BLaER1 (cell line): ENCODE measurements around the gene CHST15.

ENCODE experiments used
- H3K27ac ChIP-seq: shearing (Covaris generic); formaldehyde crosslinking; 2 replicates; pipeline ENCODE4 v1.8.1; 2022
- H3K27me3 ChIP-seq: shearing (Covaris generic); formaldehyde crosslinking; 2 replicates; pipeline ENCODE4 v1.8.1; 2022
- H3K36me3 ChIP-seq: shearing (Covaris generic); formaldehyde crosslinking; 2 replicates; pipeline ENCODE4 v1.8.1; 2022
- H3K4me1 ChIP-seq: shearing (Covaris generic); formaldehyde crosslinking; 2 replicates; pipeline ENCODE4 v1.8.1; 2022
- H3K4me2 ChIP-seq: shearing (Covaris generic); formaldehyde crosslinking; 2 replicates; pipeline ENCODE4 v1.8.1; 2022
- H3K4me3 ChIP-seq: shearing (Covaris generic); formaldehyde crosslinking; 2 replicates; pipeline ENCODE4 v1.8.1; 2022
- H3K9ac ChIP-seq: shearing (Covaris generic); formaldehyde crosslinking; 2 replicates; pipeline ENCODE4 v1.8.1; 2022
- H3K9me3 ChIP-seq: shearing (Covaris generic); formaldehyde crosslinking; 2 replicates; pipeline ENCODE4 v1.8.1; 2022
- H4K20me1 ChIP-seq: shearing (Covaris generic); formaldehyde crosslinking; 2 replicates; pipeline ENCODE4 v1.8.1; 2022
- Cebpa-rat ChIP-seq: shearing (Covaris generic); IDR thresholded peaks from 2 replicates; pipeline ENCODE4 v1.8.1; 2022

The CHST15 gene

GRCh38 chr10:124067825-124068400 lies 25.5 kb downstream of the CHST15 start:
- H3K4me1 ChIP-seq = peaks cover 99% of the 10 kb centered on the region
- H3K27me3 ChIP-seq = no peaks in the 10 kb centered on the region
- no peaks in the 10 kb centered on the region for H3K9me3 ChIP-seq
- H3K4me3 ChIP-seq = no peak overlapping the region
- H3K9ac ChIP-seq = no peak overlapping the region
- peak overlapping the region; percentile 99 for H3K4me2 ChIP-seq
- H4K20me1 ChIP-seq = peaks cover 89% of the 10 kb centered on the region
- peaks cover 37% of the 10 kb centered on the region for H3K36me3 ChIP-seq
- 0 out of 2 replicates have a peak overlapping the region, but pooled peaks have one; percentile 42 for H3K27ac ChIP-seq
- TF ChIP-seq Cebpa-rat = no peak

DNA sequence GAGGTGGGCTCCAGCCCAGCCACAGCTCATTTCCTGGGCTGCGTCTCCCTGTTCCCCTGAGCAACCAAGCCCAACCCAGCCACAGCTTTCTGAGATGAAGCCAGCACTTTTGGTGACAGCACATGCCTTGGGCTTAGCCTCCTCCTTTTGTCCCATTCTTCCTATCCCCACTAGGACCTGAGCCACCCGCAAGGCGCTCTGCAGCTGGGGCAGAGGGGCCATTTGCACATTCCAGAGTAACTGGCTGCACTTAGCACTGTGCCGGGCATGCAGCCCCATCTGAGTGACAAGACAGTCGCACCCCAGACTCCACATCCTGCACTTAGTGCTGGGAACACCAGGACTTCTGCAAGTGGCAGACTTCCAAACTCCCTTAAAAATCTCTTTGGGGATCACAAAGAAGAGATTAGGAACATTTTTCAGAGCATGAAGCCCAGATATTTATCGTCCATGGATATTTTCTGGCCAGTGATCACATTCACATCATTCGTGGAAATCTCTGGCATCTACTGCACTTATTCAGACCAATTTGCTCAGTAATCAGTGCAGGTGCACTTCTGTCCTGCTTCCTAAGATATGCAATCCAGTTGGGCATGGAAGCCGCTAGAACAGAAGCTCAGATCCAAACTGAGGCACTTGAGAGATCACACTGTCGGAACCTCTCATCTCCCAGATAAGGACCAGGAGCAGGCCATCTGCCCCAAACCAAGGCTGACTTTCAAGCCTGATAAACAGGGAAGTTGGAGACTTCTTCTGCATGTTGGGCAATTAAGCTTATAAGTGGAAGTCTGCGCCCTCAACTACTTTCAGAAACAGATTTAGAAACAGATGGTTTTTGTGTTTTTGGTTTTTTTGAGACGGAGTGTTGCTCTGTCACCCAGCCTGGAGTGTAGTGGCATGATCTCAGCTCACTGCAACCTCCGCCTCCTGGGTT lies 26.4 kb downstream of the CHST15 start:
- Histone ChIP-seq H3K4me3 (no peak overlapping the region), H3K9ac (peak overlapping the region; percentile 45; the same call in 1 of the 2 replicates), H3K4me2 (peak overlapping the region; percentile 99), H4K20me1 (peaks cover 90% of the 10 kb centered on the region), H3K4me1 (peaks cover 99% of the 10 kb centered on the region), H3K27me3 (no peaks in the 10 kb centered on the region), H3K9me3 (no peaks in the 10 kb centered on the region), H3K36me3 (peaks cover 45% of the 10 kb centered on the region), H3K27ac (peak overlapping the region; percentile 42; the same call in 1 of the 2 replicates)
- no peak for TF ChIP-seq Cebpa-rat

- H3K27me3 ChIP-seq = no peaks in the 10 kb centered on the region
- peaks cover 93% of the 10 kb centered on the region for H4K20me1 ChIP-seq
Observed at GRCh38 chr10:124066126-124066700, 27.2 kb downstream of the CHST15 start.

GRCh38 chr10:124065382-124066125 lies 27.8 kb downstream of the CHST15 start:
- H3K36me3 ChIP-seq = peaks cover 60% of the 10 kb centered on the region
- peak overlapping the region; percentile 69 for H3K27ac ChIP-seq
- H3K4me1 ChIP-seq = peaks cover 88% of the 10 kb centered on the region
- no peak for TF ChIP-seq Cebpa-rat
- peaks cover 93% of the 10 kb centered on the region for H4K20me1 ChIP-seq
- peak overlapping the region; percentile 99 for H3K4me2 ChIP-seq
- H3K9ac ChIP-seq = peak overlapping the region; percentile 45; the same call in 1 of the 2 replicates
- H3K27me3 ChIP-seq = no peaks in the 10 kb centered on the region
- H3K9me3 ChIP-seq = no peaks in the 10 kb centered on the region
- no peak overlapping the region for H3K4me3 ChIP-seq

More at GRCh38 chr10:124066126-124066700, 27.2 kb downstream of the CHST15 start:
- peaks cover 54% of the 10 kb centered on the region for H3K36me3 ChIP-seq
- peaks cover 92% of the 10 kb centered on the region for H3K4me1 ChIP-seq
- H3K9ac ChIP-seq = peak overlapping the region; percentile 45; the same call in 1 of the 2 replicates
- no peaks in the 10 kb centered on the region for H3K9me3 ChIP-seq
- H3K27ac ChIP-seq = peak overlapping the region; percentile 69
- no peak overlapping the region for H3K4me3 ChIP-seq
- peak overlapping the region; percentile 99 for H3K4me2 ChIP-seq
- TF ChIP-seq Cebpa-rat = no peak

- peak overlapping the region; percentile 69 for H3K27ac ChIP-seq
- peak overlapping the region; percentile 99 for H3K4me2 ChIP-seq
- peaks cover 61% of the 10 kb centered on the region for H3K36me3 ChIP-seq
- no peak for TF ChIP-seq Cebpa-rat
- H3K9me3 ChIP-seq = no peaks in the 10 kb centered on the region
- 0 out of 2 replicates have a peak overlapping the region, but pooled peaks have one; percentile 23 for H3K4me3 ChIP-seq
- peaks cover 93% of the 10 kb centered on the region for H4K20me1 ChIP-seq
- peak overlapping the region; percentile 45; the same call in 1 of the 2 replicates for H3K9ac ChIP-seq
- no peaks in the 10 kb centered on the region for H3K27me3 ChIP-seq
- peaks cover 88% of the 10 kb centered on the region for H3K4me1 ChIP-seq
Observed at GRCh38 chr10:124064676-124065075, 28.7 kb downstream of the CHST15 start.

DNA sequence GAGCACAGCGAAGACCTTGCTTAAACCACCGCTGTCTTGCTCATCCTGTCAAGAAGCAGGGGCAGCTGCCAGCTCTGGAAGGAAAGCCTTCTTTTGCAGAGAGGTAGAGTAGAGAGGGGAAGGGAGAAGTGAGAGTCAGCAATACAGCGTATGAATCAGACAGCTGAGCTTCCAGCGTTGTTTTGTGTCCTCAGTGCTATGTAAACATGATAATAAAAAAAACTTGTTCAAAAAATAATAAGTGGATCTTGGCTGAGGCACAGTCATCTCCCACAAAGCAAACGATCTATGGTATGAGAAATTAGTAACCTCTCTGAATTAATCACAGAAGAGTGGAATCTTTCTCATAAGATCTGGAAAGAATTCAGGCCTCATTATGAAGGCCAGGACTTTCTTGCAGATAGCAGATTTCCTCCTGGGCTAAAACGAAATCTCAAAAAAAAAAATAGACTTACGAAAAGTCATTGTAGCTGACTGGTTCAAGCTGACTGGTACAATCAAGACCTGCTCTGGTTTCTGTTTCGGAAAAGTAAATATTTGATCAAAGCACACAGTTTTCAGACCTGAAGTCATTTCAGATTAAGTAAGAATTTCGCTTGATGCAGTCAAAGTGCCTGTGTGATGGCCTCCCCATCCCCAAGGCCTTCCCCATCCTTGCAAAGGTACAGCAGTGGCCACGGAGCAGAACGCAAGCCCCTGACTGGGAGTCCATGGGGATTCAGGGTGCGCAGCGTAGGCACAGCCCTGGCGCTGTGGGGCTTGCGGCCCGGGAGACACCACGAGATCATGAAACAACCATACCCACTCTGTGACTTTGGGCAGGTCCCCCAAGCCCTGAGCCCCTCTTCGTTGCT lies 29.4 kb downstream of the CHST15 start:
- Histone ChIP-seq H3K9me3 (no peaks in the 10 kb centered on the region), H3K4me1 (peaks cover 88% of the 10 kb centered on the region), H3K9ac (peak overlapping the region; percentile 48; the same call in 1 of the 2 replicates), H3K36me3 (peaks cover 61% of the 10 kb centered on the region), H4K20me1 (peaks cover 93% of the 10 kb centered on the region), H3K4me2 (peak overlapping the region; percentile 99), H3K4me3 (no peak overlapping the region), H3K27ac (peak overlapping the region; percentile 58; the same call in 1 of the 2 replicates), H3K27me3 (no peaks in the 10 kb centered on the region)
- TF ChIP-seq Cebpa-rat = no peak

DNA sequence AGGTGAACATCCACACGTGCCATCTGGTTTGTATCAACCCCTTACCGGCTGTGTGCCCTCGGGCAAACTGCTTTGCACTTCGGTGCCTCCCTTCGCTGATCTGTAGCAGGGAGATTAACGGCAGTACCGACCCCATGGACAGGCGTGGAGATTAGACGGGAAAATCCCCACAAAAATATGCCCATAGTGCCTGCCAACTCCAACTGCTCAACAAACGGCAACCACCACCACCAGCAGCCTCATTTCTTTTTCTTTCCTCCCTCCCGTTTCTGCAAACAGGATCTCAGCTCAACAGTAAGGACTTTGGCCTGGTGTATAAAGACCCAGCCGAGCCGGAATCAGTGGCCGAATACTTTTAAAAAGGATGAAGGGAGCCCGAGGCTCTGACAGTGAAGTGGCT lies 31.0 kb downstream of the CHST15 start:
- no peak overlapping the region for H3K9ac ChIP-seq
- H3K36me3 ChIP-seq = peaks cover 67% of the 10 kb centered on the region
- peaks cover 88% of the 10 kb centered on the region for H3K4me1 ChIP-seq
- no peaks in the 10 kb centered on the region for H3K9me3 ChIP-seq
- peaks cover 93% of the 10 kb centered on the region for H4K20me1 ChIP-seq
- no peak overlapping the region for H3K4me2 ChIP-seq
- no peak for TF ChIP-seq Cebpa-rat
- H3K4me3 ChIP-seq = no peak overlapping the region
- no peaks in the 10 kb centered on the region for H3K27me3 ChIP-seq
- peak overlapping the region; percentile 49 for H3K27ac ChIP-seq

- H3K4me3 ChIP-seq = no peak overlapping the region
- TF ChIP-seq Cebpa-rat = no peak
- peaks cover 77% of the 10 kb centered on the region for H3K36me3 ChIP-seq
- H3K4me1 ChIP-seq = peaks cover 88% of the 10 kb centered on the region
- H3K27ac ChIP-seq = no peak overlapping the region
- H3K9me3 ChIP-seq = peaks cover 5% of the 10 kb centered on the region
- no peak overlapping the region for H3K9ac ChIP-seq
- no peak overlapping the region for H3K4me2 ChIP-seq
- no peaks in the 10 kb centered on the region for H3K27me3 ChIP-seq
- peaks cover 93% of the 10 kb centered on the region for H4K20me1 ChIP-seq
Observed at GRCh38 chr10:124061030-124061429, 32.4 kb downstream of the CHST15 start.
